ENCODE measurements around the gene ODAD3.

DNA sequence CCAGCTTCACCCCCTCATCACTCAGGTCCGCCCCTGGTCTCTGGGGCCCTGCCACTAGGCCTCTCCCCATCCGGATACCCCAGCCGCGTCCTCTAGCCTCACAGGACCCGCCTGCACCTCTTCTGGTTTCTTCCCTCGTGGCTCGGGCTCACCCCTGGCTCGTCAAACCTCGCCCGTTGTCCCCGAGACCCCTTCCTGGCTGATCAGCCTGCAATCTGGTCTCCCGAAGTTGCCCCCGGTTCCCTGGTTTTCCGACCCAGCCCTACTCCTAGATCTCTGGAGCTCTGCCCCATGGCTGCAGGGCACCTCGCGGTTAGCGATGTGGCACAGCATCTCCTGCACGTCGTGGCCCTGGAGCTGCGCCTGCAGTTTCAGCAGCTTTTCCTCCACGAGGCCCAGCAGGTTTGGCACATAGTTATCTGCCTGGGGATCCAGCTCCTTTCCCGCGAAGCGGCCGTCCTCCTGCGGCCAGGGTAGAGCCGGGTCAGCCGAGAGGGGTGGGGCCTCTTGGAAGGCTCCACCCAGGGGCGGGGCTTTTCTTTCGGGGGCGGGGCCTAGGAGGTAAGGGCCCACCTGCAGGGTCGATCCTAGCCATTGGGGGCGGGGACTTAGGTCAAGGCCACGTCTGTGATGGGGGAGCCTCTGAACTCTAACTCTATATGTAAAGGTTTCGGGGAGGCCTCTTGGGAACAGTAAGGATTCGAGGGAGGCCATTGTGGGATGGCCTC lies 13.4 kb downstream of the ODAD3 start:
- TF ChIP-seq EGR1 (IDR thresholded peaks at IDR 0.05; ENCODE audit: borderline replicate concordance in 1 of 2, low read depth in 2 of 2, low read length in 2 of 2) = no peak
- TF ChIP-seq, protein P1, sequence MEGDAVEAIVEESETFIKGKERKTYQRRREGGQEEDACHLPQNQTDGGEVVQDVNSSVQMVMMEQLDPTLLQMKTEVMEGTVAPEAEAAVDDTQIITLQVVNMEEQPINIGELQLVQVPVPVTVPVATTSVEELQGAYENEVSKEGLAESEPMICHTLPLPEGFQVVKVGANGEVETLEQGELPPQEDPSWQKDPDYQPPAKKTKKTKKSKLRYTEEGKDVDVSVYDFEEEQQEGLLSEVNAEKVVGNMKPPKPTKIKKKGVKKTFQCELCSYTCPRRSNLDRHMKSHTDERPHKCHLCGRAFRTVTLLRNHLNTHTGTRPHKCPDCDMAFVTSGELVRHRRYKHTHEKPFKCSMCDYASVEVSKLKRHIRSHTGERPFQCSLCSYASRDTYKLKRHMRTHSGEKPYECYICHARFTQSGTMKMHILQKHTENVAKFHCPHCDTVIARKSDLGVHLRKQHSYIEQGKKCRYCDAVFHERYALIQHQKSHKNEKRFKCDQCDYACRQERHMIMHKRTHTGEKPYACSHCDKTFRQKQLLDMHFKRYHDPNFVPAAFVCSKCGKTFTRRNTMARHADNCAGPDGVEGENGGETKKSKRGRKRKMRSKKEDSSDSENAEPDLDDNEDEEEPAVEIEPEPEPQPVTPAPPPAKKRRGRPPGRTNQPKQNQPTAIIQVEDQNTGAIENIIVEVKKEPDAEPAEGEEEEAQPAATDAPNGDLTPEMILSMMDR (IDR thresholded peaks at IDR 0.05 in 2 of 3, conservative IDR thresholded peaks at IDR 0.05 in 1 of 3; ENCODE audit: control insufficient read depth in 2 of 3, extremely low read depth in 1 of 3, insufficient read depth in 1 of 3, low read depth in 3 of 3, low read length in 3 of 3) = no peak
- TF ChIP-seq CHD4 (IDR thresholded peaks at IDR 0.05) = no peak
- no peak for TF ChIP-seq NR2C2 (IDR thresholded peaks at IDR 0.05; ENCODE audit: borderline replicate concordance, control insufficient read depth, insufficient read length, low read depth)
- no peak for TF ChIP-seq USF2 (IDR thresholded peaks at IDR 0.05; ENCODE audit: borderline replicate concordance, low read depth, low read length)

All from GM12878 (cell line).